Endothelial cell of umbilical vein (primary cell): ENCODE data around the gene DTL. TPM values are rescaled to one million over a fixed set of nuclear protein-coding genes. Genes with fewer than 3 reads are reported as not detected.

ENCODE experiments used
- BruUV-seq: library from RNA; stranded (reverse); fragments of 400-500 nt; replicated peaks from 2 replicates; lab custom pipeline; 2021; lab: Mats Ljungman, UMichigan
- CTCF ChIA-PET: fragments of 300-600, 350-600 bp; sonication (Branson Sonifier 250); formaldehyde crosslinking; loops from one replicate; lab custom pipeline; 2021; ENCODE audit warnings: antibody characterized with exemption, inconsistent platforms; lab: Charles Lee
- POLR2A ChIA-PET: fragments of 300-600, 350-600 bp; sonication (Branson Sonifier 250); formaldehyde crosslinking; loops from one replicate; lab custom pipeline; 2021; ENCODE audit warnings: antibody characterized with exemption, inconsistent platforms; lab: Charles Lee
- DNase-seq: peaks from one replicate; pipeline ENCODE4 v3.0.0-alpha.2; 2011; ENCODE audit warnings: low read depth, low spot score
- FAIRE-seq: peaks from 2 replicates; lab custom pipeline; 2011; peaks lifted over from hg19 to GRCh38; lab: Jason Lieb, UNC
- H2AFZ ChIP-seq: 2 replicates; pipeline ENCODE4 v1.6.0; 2012; ENCODE audit warnings: low read depth, low read length, control low read depth, inconsistent platforms
- H3K27ac ChIP-seq: 2 replicates; pipeline ENCODE4 v1.5.1; 2011; ENCODE audit warnings: low read depth, mild to moderate bottlenecking, control low read depth, low read length, moderate library complexity; ENCODE audit not compliant: insufficient read depth
- H3K27me3 ChIP-seq, 2 experiments: 2 replicates each; pipeline versions ENCODE4 v1.6.0 to v1.6.1; 2011; ENCODE audit warnings: low read length in 2 of 2, mixed read lengths in 1 of 2; ENCODE audit not compliant: control insufficient read depth in 2 of 2, insufficient read depth in 2 of 2
- H3K36me3 ChIP-seq, 2 experiments: 2 replicates in 1 of 2; 3 replicates in 1 of 2; pipeline ENCODE4 v1.5.1; 2011; ENCODE audit warnings: low read length in 2 of 2, mild to moderate bottlenecking in 1 of 2, moderate library complexity in 1 of 2; ENCODE audit not compliant: control insufficient read depth in 2 of 2, insufficient read depth in 2 of 2; ENCODE audit errors: extremely low read depth in 1 of 2
- H3K4me1 ChIP-seq: 3 replicates; pipeline ENCODE4 v1.5.1; 2011; ENCODE audit warnings: mild to moderate bottlenecking, low read length; ENCODE audit not compliant: control insufficient read depth, insufficient read depth; ENCODE audit errors: extremely low read depth
- H3K4me2 ChIP-seq: 2 replicates; pipeline ENCODE4 v1.6.1; 2011; ENCODE audit warnings: low read length, control low read depth, mixed read lengths; ENCODE audit not compliant: insufficient read depth
- H3K4me3 ChIP-seq, 3 experiments: fragments of 200-600 bp in 1 of 3; sonication (generic), shearing (Covaris generic) in 1 of 3; replicated peaks in 1 of 3; 2 replicates each; pipeline ENCODE4 v1.5.1; 2011 to 2016; ENCODE audit warnings: control low read depth in 3 of 3, low read length in 3 of 3, mild to moderate bottlenecking in 2 of 3, inconsistent platforms in 1 of 3, low read depth in 1 of 3, moderate library complexity in 1 of 3; ENCODE audit not compliant: insufficient read depth in 1 of 3
- H3K79me2 ChIP-seq: 2 replicates; pipeline ENCODE4 v1.6.0; 2012; ENCODE audit warnings: low read length, inconsistent platforms; ENCODE audit not compliant: control insufficient read depth, insufficient read depth
- H3K9ac ChIP-seq: replicated peaks from 2 replicates; pipeline ENCODE3; 2011; ENCODE audit warnings: low read length, control low read depth; ENCODE audit not compliant: insufficient read depth; ENCODE audit errors: extremely low read depth
- H3K9me1 ChIP-seq: replicated peaks from 3 replicates; pipeline ENCODE4 v1.6.0; 2011; ENCODE audit warnings: mild to moderate bottlenecking, low read length; ENCODE audit not compliant: control insufficient read depth, insufficient read depth; ENCODE audit errors: extremely low read depth
- H3K9me3 ChIP-seq: replicated peaks from 2 replicates; pipeline ENCODE4 v1.5.1; 2012; ENCODE audit warnings: low read length, inconsistent platforms; ENCODE audit not compliant: control insufficient read depth, insufficient read depth
- H4K20me1 ChIP-seq: replicated peaks from 2 replicates; pipeline ENCODE3; 2011; ENCODE audit warnings: mild to moderate bottlenecking, low read length; ENCODE audit not compliant: control insufficient read depth, insufficient read depth; ENCODE audit errors: extremely low read depth
- EZH2 ChIP-seq: IDR thresholded peaks from 2 replicates; pipeline ENCODE4 v1.6.1; 2012; ENCODE audit warnings: borderline replicate concordance, low read depth, mild to moderate bottlenecking, moderate library complexity, low read length, inconsistent platforms; ENCODE audit not compliant: severe bottlenecking
- FOS ChIP-seq: IDR thresholded peaks from 2 replicates; pipeline ENCODE4 v1.6.1; 2011; ENCODE audit warnings: mild to moderate bottlenecking, low read length, moderate library complexity, borderline replicate concordance; ENCODE audit not compliant: insufficient read depth
- GATA2 ChIP-seq: IDR thresholded peaks from 2 replicates; pipeline ENCODE4 v1.7.0; 2011; ENCODE audit warnings: low read depth, mild to moderate bottlenecking, moderate library complexity, mixed read lengths, low read length; ENCODE audit not compliant: insufficient read length, insufficient read depth
- JUN ChIP-seq: IDR thresholded peaks from 2 replicates; pipeline ENCODE4 v1.6.1; 2011; ENCODE audit warnings: borderline replicate concordance, low read depth; ENCODE audit not compliant: insufficient read length, insufficient read depth
- MYC ChIP-seq: IDR thresholded peaks from one replicate; pipeline ENCODE4 v1.6.1; 2011; ENCODE audit warnings: mild to moderate bottlenecking, low read depth, low read length
- POLR2A ChIP-seq: IDR thresholded peaks from 2 replicates; pipeline ENCODE4 v1.6.1; 2012; ENCODE audit warnings: low read depth, mild to moderate bottlenecking, control low read depth, low read length
- POLR2AphosphoS5 ChIP-seq: IDR thresholded peaks from 2 replicates; pipeline ENCODE4 v1.6.1; 2012; ENCODE audit warnings: low read depth, mild to moderate bottlenecking, control low read depth, low read length, moderate library complexity; ENCODE audit not compliant: insufficient read depth
- dilution Hi-C: fragments of 300-500 bp; cut with MboI; formaldehyde crosslinking; loops from one replicate; pipeline ENCODE4 v1.15.0; 2019; ENCODE audit warnings: low sequenced_read_pairs; ENCODE audit not compliant: extremely low pct_ligation_motif_present
- intact Hi-C: fragments of 100-400 bp; cut with micrococcal nuclease; formaldehyde crosslinking; loops from one replicate; pipeline ENCODE4 v1.10.0; 2022
- polyA plus RNA-seq, 4 experiments: library from polyadenylated mRNA; depleted of rRNA in 3 of 4; stranded (reverse) in 3 of 4; unstranded in 1 of 4; fragments of >200 nt; gene quantifications; 2 replicates each; pipeline versions ENCODE4 v1.2.1 to v1.2.3, GENCODE V29; 2011 to 2012; ENCODE audit warnings: missing spikeins in 1 of 4
- total RNA-seq: library from RNA; stranded (reverse); gene quantifications from 2 replicates; pipeline ENCODE4 v1.2.3, GENCODE V29; 2021
- TF ChIP-seq, protein P1 (sequence below), 2 donors: IDR thresholded peaks; 1 replicate in 1 of 2; 2 replicates in 1 of 2; pipeline ENCODE4 v1.5.1; 2011; ENCODE audit warnings: low read length in 2 of 2, mild to moderate bottlenecking in 2 of 2, moderate library complexity in 2 of 2, control low read depth in 1 of 2, inconsistent platforms in 1 of 2, low read depth in 1 of 2; ENCODE audit not compliant: insufficient read depth in 1 of 2; ENCODE audit errors: extremely low read depth in 1 of 2
- TF ChIP-seq, protein P2 (sequence below): IDR thresholded peaks from 2 replicates; pipeline ENCODE4 v1.6.1; 2011; ENCODE audit not compliant: insufficient read depth, insufficient read length

DTL gene
- total and polyA plus RNA-seq, 2 donors (not counting 3 experiments of a cell fraction or from before 2014, with no cell fraction given) = 11.2 to 26.5 TPM

DNA sequence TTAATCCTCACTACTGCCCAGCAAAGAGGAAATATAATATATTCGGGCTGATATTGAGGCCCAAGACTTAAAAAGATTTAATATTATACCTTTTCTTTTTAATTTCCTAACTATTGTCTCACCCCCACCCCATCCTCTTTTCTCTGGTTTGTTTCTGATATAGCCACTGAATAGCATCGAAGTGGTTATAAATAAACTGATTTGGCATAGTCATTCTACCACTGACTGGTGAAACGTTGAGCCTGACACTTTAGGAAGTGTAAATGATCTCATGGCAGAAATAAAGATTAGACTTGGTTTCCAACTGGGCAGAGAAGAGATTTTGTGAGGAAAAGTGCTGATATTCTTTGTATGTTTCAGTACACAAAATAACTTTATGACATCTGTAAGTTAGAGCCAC, 39.3 kb downstream of the DTL start:
- Histone ChIP-seq H3K9me1 (no peaks in the 10 kb centered on the region), H3K4me1 (no peaks in the 10 kb centered on the region), H3K4me2 (no peak overlapping the region), H3K27ac (no peak overlapping the region), H3K36me3 (peaks cover 0 to 7% of the 10 kb centered on the region in 2 experiments), H2AFZ (no peak overlapping the region), H3K27me3 (no peaks in the 10 kb centered on the region), H3K9ac (no peak overlapping the region), H3K4me3 (no peak overlapping the region), H3K79me2 (no peaks in the 10 kb centered on the region), H3K9me3 (no peaks in the 10 kb centered on the region), H4K20me1 (no peaks in the 10 kb centered on the region)
- TF ChIP-seq JUN (no peak), EZH2 (no peak)
- ChIA-PET CTCF (no interaction called here), POLR2A (no interaction called here)
- no peak for FAIRE-seq
- no peak for DNase-seq
- BruUV-seq = no TSS peak
- intact Hi-C loops = no loop called here
- dilution Hi-C loops = no loop called here

DNA sequence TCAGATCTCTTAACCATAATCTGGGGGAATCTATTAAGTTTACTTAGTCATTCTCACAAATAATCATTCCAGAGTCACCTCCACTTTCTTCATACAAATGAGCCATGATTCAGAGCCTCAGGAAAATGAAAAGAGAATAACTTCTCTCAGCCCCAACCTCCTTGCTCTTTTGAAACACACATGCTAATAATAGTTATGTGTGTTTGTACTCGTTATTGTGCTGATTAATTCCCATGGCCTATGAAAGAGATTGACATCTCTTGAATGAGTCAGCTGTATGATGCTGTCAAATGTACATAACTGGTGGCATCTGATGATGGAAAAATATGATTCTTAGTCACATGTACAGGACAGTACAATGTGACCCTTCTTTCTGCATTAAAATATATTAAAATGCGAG, 41.5 kb downstream of the DTL start:
- no TSS peak for BruUV-seq
- no peaks in the 10 kb centered on the region for H3K9me1 ChIP-seq
- peaks cover 0 to 7% of the 10 kb centered on the region in 2 experiments for H3K36me3 ChIP-seq
- FAIRE-seq = no peak
- no peaks in the 10 kb centered on the region for H4K20me1 ChIP-seq
- no peak overlapping the region for H3K9ac ChIP-seq
- POLR2A ChIA-PET = no interaction called here
- no peaks in the 10 kb centered on the region for H3K9me3 ChIP-seq
- intact Hi-C loops = no loop called here
- no peak overlapping the region for H3K27ac ChIP-seq
- dilution Hi-C loops = no loop called here
- H3K4me1 ChIP-seq = no peaks in the 10 kb centered on the region
- no peak overlapping the region for H3K4me2 ChIP-seq
- CTCF ChIA-PET = interaction anchor here (1.3 to 2.0 kb wide), 4 partner anchors 11 to 379 kb away, joined by 4 to 7 read pairs (median 4); partner anchors contain the start of genes DTL and INTS7
- no peak overlapping the region for H3K4me3 ChIP-seq
- TF ChIP-seq FOS (no peak), GATA2 (no peak), POLR2A (no peak), JUN (no peak), EZH2 (no peak), POLR2AphosphoS5 (no peak), MYC (no peak)
- TF ChIP-seq, protein P1, sequence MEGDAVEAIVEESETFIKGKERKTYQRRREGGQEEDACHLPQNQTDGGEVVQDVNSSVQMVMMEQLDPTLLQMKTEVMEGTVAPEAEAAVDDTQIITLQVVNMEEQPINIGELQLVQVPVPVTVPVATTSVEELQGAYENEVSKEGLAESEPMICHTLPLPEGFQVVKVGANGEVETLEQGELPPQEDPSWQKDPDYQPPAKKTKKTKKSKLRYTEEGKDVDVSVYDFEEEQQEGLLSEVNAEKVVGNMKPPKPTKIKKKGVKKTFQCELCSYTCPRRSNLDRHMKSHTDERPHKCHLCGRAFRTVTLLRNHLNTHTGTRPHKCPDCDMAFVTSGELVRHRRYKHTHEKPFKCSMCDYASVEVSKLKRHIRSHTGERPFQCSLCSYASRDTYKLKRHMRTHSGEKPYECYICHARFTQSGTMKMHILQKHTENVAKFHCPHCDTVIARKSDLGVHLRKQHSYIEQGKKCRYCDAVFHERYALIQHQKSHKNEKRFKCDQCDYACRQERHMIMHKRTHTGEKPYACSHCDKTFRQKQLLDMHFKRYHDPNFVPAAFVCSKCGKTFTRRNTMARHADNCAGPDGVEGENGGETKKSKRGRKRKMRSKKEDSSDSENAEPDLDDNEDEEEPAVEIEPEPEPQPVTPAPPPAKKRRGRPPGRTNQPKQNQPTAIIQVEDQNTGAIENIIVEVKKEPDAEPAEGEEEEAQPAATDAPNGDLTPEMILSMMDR (IDR thresholded peaks at IDR 0.05; ENCODE audit: extremely low read depth in 1 of 2, insufficient read depth in 1 of 2, low read depth in 1 of 2, low read length in 2 of 2) = no peak
- TF ChIP-seq, protein P2, sequence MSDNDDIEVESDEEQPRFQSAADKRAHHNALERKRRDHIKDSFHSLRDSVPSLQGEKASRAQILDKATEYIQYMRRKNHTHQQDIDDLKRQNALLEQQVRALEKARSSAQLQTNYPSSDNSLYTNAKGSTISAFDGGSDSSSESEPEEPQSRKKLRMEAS = no peak
- DNase-seq = peak; percentile 18
- no peak overlapping the region for H2AFZ ChIP-seq
- H3K27me3 ChIP-seq = no peaks in the 10 kb centered on the region
- no peaks in the 10 kb centered on the region for H3K79me2 ChIP-seq
